ENCODE results near the gene CSN2.

Gene CSN2

GRCh38 chr4:69999420-69999819 lies 33.9 kb upstream of the CSN2 start:
- Histone ChIP-seq H3K4me3 (IDR thresholded peaks at IDR 0.05; ENCODE audit: insufficient read depth, low read depth, low read length) (no peak overlapping the region), H3K9ac (no peak overlapping the region), H3K4me1 (ENCODE audit: low read depth, poor library complexity, severe bottlenecking) (peaks cover 9% of the 10 kb centered on the region), H3K27me3 (ENCODE audit: insufficient read depth, low read depth) (no peaks in the 10 kb centered on the region), H3K4me2 (no peak overlapping the region), H3K79me2 (ENCODE audit: insufficient read depth, low read depth) (no peaks in the 10 kb centered on the region), H3K27ac (no peak overlapping the region), H2AFZ (ENCODE audit: low read depth) (no peak overlapping the region), H4K20me1 (ENCODE audit: insufficient read depth) (no peaks in the 10 kb centered on the region), H3K36me3 (ENCODE audit: insufficient read depth) (no peaks in the 10 kb centered on the region)
- TF ChIP-seq CTCF (conservative IDR thresholded peaks at IDR 0.05; ENCODE audit: low read depth, low read length) = no peak

- Histone ChIP-seq H3K27me3 (ENCODE audit: insufficient read depth, low read depth) (no peaks in the 10 kb centered on the region), H3K27ac (no peak within 1 kb of the TSS), H3K4me2 (no peak within 1 kb of the TSS), H3K36me3 (ENCODE audit: insufficient read depth) (no peaks in the 10 kb centered on the region), H3K4me3 (IDR thresholded peaks at IDR 0.05; ENCODE audit: insufficient read depth, low read depth, low read length) (no peak within 1 kb of the TSS), H3K4me1 (ENCODE audit: low read depth, poor library complexity, severe bottlenecking) (peaks cover 2% of the 10 kb centered on the region), H2AFZ (ENCODE audit: low read depth) (no peak within 1 kb of the TSS), H3K9ac (no peak within 1 kb of the TSS), H3K79me2 (ENCODE audit: insufficient read depth, low read depth) (no peaks in the 10 kb centered on the region), H4K20me1 (ENCODE audit: insufficient read depth) (no peaks in the 10 kb centered on the region)
- TF ChIP-seq CTCF (conservative IDR thresholded peaks at IDR 0.05; ENCODE audit: low read depth, low read length) = no peak
Measured at GRCh38 chr4:69995526-69996016, 30.0 kb upstream of the CSN2 start, which contains the start of gene STATH. TSS of gene STATH (plus strand) at chr4:69995966. CDS start at chr4:69998438, 2,472 bp downstream.

- H3K4me3 ChIP-seq (IDR thresholded peaks at IDR 0.05; ENCODE audit: insufficient read depth, low read depth, low read length) = no peak overlapping the region
- H3K4me2 ChIP-seq = no peak overlapping the region
- H3K4me1 ChIP-seq (ENCODE audit: low read depth, poor library complexity, severe bottlenecking) = no peaks in the 10 kb centered on the region
- no peaks in the 10 kb centered on the region for H3K36me3 ChIP-seq (ENCODE audit: insufficient read depth)
- H3K9ac ChIP-seq = no peak overlapping the region
- H3K27me3 ChIP-seq (ENCODE audit: insufficient read depth, low read depth) = no peaks in the 10 kb centered on the region
- no peaks in the 10 kb centered on the region for H3K79me2 ChIP-seq (ENCODE audit: insufficient read depth, low read depth)
- H4K20me1 ChIP-seq (ENCODE audit: insufficient read depth) = no peaks in the 10 kb centered on the region
- no peak overlapping the region for H2AFZ ChIP-seq (ENCODE audit: low read depth)
- no peak overlapping the region for H3K27ac ChIP-seq
- TF ChIP-seq CTCF (conservative IDR thresholded peaks at IDR 0.05; ENCODE audit: low read depth, low read length) = no peak
Measured at GRCh38 chr4:69994782-69995181, 29.3 kb upstream of the CSN2 start.

GRCh38 chr4:69991016-69991415 lies 25.5 kb upstream of the CSN2 start:
- Histone ChIP-seq H3K4me1 (ENCODE audit: low read depth, poor library complexity, severe bottlenecking) (no peaks in the 10 kb centered on the region), H3K36me3 (ENCODE audit: insufficient read depth) (no peaks in the 10 kb centered on the region), H3K27ac (no peak overlapping the region), H3K4me2 (no peak overlapping the region), H3K4me3 (IDR thresholded peaks at IDR 0.05; ENCODE audit: insufficient read depth, low read depth, low read length) (no peak overlapping the region), H3K27me3 (ENCODE audit: insufficient read depth, low read depth) (no peaks in the 10 kb centered on the region), H2AFZ (ENCODE audit: low read depth) (no peak overlapping the region), H4K20me1 (ENCODE audit: insufficient read depth) (no peaks in the 10 kb centered on the region), H3K9ac (no peak overlapping the region), H3K79me2 (ENCODE audit: insufficient read depth, low read depth) (no peaks in the 10 kb centered on the region)
- TF ChIP-seq CTCF (conservative IDR thresholded peaks at IDR 0.05; ENCODE audit: low read depth, low read length) = no peak
